Stimulated activated naive CD8-positive, alpha-beta T cell treated with anti-CD3 and anti-CD28 coated beads, Interleukin-15, amount 100 ng/mL, for 72 hours (primary cell): ENCODE measurements around the gene MED12.

Experiments
- ATAC-seq: fragments of 150-1000 bp; cut with Tn5 transposase; 2 replicates; pipeline ENCODE4 v1.10.0; 2021; ENCODE audit warnings: mild to moderate bottlenecking, moderate library complexity
- DNase-seq, 2 donors: peaks; one replicate each; pipeline ENCODE4 v3.0.0; 2021 to 2022
- H3K27ac Mint-ChIP-seq, 2 donors: one replicate each; pipeline ENCODE4 v1.8.0; 2022; ENCODE audit warnings: mild to moderate bottlenecking in 2 of 2, mixed read lengths in 2 of 2, moderate library complexity in 2 of 2
- H3K27me3 Mint-ChIP-seq: one replicate; pipeline ENCODE4 v1.8.0; 2022; ENCODE audit warnings: mixed read lengths
- H3K4me1 Mint-ChIP-seq: one replicate; pipeline ENCODE4 v1.8.0; 2022; ENCODE audit warnings: mild to moderate bottlenecking, mixed read lengths
- H3K4me3 Mint-ChIP-seq, 2 donors: one replicate each; pipeline ENCODE4 v1.8.0; 2022; ENCODE audit warnings: mild to moderate bottlenecking in 2 of 2, mixed read lengths in 2 of 2, moderate library complexity in 1 of 2
- H3K9me3 Mint-ChIP-seq, 2 donors: one replicate each; pipeline ENCODE4 v1.8.0; 2022; ENCODE audit warnings: mixed read lengths in 2 of 2

MED12 gene

GRCh38 chrX:71118032-71118984 lies at the start of gene MED12:
Gene MED12, plus strand, starts transcription at chrX:71118596. Its CDS starts 159 bp downstream, at chrX:71118755.
- Mint-ChIP-seq H3K27ac (peak within 1 kb of the TSS; percentile 88 to 98), H3K4me1 (peaks cover 31% of the 10 kb centered on the region), H3K27me3 (no peaks in the 10 kb centered on the region), H3K4me3 (peak within 1 kb of the TSS; percentile 85 to 96), H3K9me3 (no peaks in the 10 kb centered on the region)
- ATAC-seq = peak; percentile 96
- DNase-seq = peak; percentile 77 to 86

DNA sequence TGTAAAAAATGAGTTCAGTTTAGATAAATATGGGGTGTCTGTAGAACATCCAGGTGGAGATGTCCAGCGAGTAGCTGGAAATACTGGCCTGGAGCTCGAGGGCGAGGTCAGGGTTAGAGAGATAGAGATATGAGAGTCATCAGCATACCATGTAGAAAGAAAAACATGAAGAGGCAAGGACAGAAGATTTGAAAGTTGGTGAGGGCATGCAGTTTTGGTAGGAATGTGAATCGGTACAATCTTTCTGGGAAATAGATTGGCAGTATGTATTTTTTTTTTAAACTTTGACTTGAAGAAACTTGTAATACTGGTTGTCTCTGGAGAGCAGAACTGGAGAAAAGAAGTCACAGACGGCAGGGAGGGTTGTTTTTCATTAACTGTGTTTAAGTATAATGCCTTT lies 47.9 kb upstream of the MED12 start:
- Mint-ChIP-seq H3K27ac (no peak overlapping the region), H3K27me3 (no peaks in the 10 kb centered on the region), H3K9me3 (no peaks in the 10 kb centered on the region), H3K4me1 (peaks cover 12% of the 10 kb centered on the region), H3K4me3 (no peak overlapping the region)
- DNase-seq (no peak), ATAC-seq (no peak)

DNA sequence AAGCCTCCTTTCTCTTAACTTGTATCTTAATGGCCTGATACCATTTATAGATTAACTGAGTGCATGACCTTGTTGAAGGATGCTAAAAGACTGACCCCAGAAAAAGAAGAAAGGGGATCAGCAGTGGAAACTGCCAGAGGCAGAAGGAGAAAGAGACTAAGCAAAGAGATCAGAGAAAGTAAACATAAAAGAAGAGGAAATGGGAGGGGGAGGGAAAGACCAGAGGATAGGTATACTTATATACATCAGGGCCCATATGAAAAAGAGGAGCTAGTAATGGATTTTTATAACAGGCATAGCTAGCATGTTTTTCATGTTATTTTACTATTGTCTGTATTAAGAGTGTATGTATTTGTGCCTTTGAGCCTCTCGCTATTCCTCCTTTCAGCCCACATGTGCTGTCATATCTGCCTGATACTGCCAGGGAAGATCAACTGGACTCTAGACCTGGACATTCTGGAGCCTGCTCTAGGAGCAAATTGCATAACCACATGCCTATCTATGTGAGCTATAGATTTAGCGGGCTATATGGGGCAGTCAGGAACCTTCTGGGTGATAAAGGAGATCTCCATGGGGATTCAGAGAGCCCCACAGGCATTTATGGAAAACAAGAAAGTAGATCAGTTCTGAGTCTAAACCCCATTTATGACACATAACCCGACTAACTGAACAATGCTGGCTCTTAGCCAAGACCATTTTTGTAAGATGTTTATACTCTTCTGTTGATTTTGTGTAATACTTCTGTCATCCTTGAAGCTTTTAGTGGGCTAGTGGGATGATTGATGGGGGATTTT lies 36.9 kb upstream of the MED12 start:
- DNase-seq = no peak
- H3K27ac Mint-ChIP-seq = no peak overlapping the region
- no peak overlapping the region for H3K4me3 Mint-ChIP-seq
- no peaks in the 10 kb centered on the region for H3K27me3 Mint-ChIP-seq
- no peaks in the 10 kb centered on the region for H3K9me3 Mint-ChIP-seq
- H3K4me1 Mint-ChIP-seq = peaks cover 7% of the 10 kb centered on the region
- no peak for ATAC-seq

DNA sequence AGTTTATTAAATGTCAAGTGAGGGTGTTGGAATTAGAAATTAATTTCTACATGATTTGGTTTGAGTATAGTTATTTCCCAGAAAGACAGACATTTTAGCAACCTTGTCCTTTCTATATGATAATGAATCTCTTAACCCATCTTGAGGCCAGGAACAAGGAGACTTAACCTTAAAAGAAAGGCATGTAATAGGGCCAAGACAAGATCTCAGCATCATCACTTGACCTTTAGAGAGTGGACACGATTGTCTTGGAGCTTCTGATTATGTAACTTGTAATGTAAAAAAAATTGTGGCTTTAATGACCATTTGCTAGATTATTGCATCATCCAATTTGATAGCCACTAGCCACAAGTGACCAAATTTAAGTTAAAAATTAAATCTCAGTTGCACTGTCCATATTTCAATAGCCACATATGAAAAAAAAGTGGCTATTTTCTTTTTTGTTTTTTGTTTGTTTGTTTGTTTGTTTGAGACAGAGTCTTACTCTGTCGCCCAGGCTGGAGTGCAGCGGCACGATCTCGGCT lies 36.2 kb upstream of the MED12 start:
- ATAC-seq (no peak), DNase-seq (no peak)
- Mint-ChIP-seq H3K9me3 (no peaks in the 10 kb centered on the region), H3K27me3 (no peaks in the 10 kb centered on the region), H3K4me3 (no peak overlapping the region), H3K4me1 (peaks cover 7% of the 10 kb centered on the region), H3K27ac (no peak overlapping the region)

GRCh38 chrX:71082822-71083221 lies 35.6 kb upstream of the MED12 start:
- H3K4me1 Mint-ChIP-seq = peaks cover 7% of the 10 kb centered on the region
- no peaks in the 10 kb centered on the region for H3K9me3 Mint-ChIP-seq
- no peaks in the 10 kb centered on the region for H3K27me3 Mint-ChIP-seq
- ATAC-seq (no peak), DNase-seq (no peak)
- H3K4me3 Mint-ChIP-seq = no peak overlapping the region
- no peak overlapping the region for H3K27ac Mint-ChIP-seq

DNA sequence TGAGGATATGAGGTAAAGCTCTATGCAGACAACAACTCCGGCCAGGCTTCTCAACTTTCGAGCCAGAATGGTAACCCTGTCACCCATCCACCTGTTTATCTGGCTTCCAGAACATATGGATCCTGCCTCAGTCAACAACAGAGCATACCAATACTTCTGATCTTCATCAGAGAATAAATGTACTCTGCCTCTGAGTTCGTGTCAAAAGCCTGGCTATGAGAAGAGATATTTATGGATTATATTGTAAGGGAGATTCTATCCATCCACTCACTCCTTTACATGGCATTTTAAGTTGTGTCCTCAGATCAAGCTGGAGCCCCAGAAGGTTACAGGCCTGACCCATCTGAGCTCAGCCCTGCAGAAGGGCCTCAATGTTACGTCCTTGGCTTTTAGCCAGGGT lies 32.5 kb upstream of the MED12 start:
- Mint-ChIP-seq H3K27ac (no peak overlapping the region), H3K9me3 (no peaks in the 10 kb centered on the region), H3K4me3 (no peak overlapping the region), H3K4me1 (peaks cover 7% of the 10 kb centered on the region), H3K27me3 (no peaks in the 10 kb centered on the region)
- DNase-seq = no peak
- ATAC-seq = no peak

GRCh38 chrX:71091263-71091662 lies 27.1 kb upstream of the MED12 start:
- Mint-ChIP-seq H3K9me3 (no peaks in the 10 kb centered on the region), H3K4me3 (no peak overlapping the region), H3K27ac (no peak overlapping the region), H3K27me3 (no peaks in the 10 kb centered on the region), H3K4me1 (peaks cover 10% of the 10 kb centered on the region)
- no peak for DNase-seq
- no peak for ATAC-seq

DNA sequence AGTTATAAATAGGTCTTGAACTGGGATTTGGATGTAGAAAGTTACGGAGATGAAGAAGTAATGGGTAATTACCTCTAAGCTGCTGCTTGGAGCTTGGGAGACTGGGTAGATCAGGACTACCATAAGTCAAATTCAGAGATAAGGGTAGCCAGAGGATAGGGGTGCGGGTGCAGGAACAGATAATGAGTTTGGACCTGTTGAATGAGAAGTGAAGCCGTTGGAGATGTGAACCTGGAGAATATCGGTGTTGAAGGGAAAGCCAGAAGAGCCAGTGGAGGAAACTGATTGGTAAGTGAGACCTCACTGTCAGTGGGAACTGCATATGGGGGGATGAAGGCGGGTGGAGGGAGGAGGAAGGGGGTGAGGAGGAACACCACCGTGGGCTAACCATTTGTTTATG lies 23.4 kb upstream of the MED12 start:
- Mint-ChIP-seq H3K27ac (peak overlapping the region in 1 of 2 donors; percentile 36), H3K9me3 (no peaks in the 10 kb centered on the region), H3K4me1 (peaks cover 37% of the 10 kb centered on the region), H3K27me3 (no peaks in the 10 kb centered on the region), H3K4me3 (peak overlapping the region; percentile 92 to 97)
- ATAC-seq = no peak
- DNase-seq = no peak

- ATAC-seq (peak; percentile 93), DNase-seq (peak; percentile 76 to 87)
- Mint-ChIP-seq H3K27me3 (no peaks in the 10 kb centered on the region), H3K4me1 (peaks cover 42% of the 10 kb centered on the region), H3K9me3 (no peaks in the 10 kb centered on the region), H3K4me3 (peak within 1 kb of the TSS; percentile 92 to 97), H3K27ac (peak within 1 kb of the TSS; percentile 89 to 97)
Observed at GRCh38 chrX:71095555-71095980, 22.8 kb upstream of the MED12 start, which contains the start of gene FOXO4. Gene FOXO4, plus strand, starts transcription at chrX:71095851. Its CDS starts 678 bp downstream, at chrX:71096529.

- Mint-ChIP-seq H3K27ac (peak overlapping the region; percentile 24 to 76), H3K9me3 (no peaks in the 10 kb centered on the region), H3K4me3 (peak overlapping the region; percentile 92 to 97), H3K4me1 (peaks cover 48% of the 10 kb centered on the region), H3K27me3 (no peaks in the 10 kb centered on the region)
- ATAC-seq = peak; percentile 38
- DNase-seq = no peak
Observed at GRCh38 chrX:71095981-71096759, 22.2 kb upstream of the MED12 start.

- ATAC-seq = no peak
- Mint-ChIP-seq H3K27me3 (no peaks in the 10 kb centered on the region), H3K27ac (peak overlapping the region in 1 of 2 donors; percentile 71), H3K4me3 (peak overlapping the region; percentile 92 to 97), H3K4me1 (peaks cover 53% of the 10 kb centered on the region), H3K9me3 (no peaks in the 10 kb centered on the region)
- DNase-seq = no peak
Observed at GRCh38 chrX:71096760-71097032, 21.7 kb upstream of the MED12 start.

DNA sequence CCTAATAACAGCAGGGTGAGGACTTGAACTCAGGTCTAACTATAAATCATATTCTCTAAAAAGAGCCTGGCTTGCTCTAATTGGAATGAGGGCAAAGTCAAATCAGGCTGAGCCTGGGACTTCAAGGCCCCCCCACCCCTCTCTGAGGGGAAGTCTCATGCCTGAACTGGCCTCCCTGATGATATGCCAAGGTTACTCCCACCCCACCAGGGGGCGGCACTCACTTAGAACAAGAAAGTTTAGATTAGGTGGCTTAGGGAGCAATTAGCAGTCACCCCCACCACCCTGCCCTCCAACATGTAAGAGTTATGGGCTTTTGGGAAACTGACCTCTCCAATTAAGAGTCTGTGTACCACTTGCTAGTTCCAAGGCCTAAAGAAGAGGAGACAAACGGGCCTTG lies 20.1 kb upstream of the MED12 start:
- Mint-ChIP-seq H3K4me1 (peaks cover 69% of the 10 kb centered on the region), H3K4me3 (peak overlapping the region in 1 of 2 donors; percentile 41)

DNA sequence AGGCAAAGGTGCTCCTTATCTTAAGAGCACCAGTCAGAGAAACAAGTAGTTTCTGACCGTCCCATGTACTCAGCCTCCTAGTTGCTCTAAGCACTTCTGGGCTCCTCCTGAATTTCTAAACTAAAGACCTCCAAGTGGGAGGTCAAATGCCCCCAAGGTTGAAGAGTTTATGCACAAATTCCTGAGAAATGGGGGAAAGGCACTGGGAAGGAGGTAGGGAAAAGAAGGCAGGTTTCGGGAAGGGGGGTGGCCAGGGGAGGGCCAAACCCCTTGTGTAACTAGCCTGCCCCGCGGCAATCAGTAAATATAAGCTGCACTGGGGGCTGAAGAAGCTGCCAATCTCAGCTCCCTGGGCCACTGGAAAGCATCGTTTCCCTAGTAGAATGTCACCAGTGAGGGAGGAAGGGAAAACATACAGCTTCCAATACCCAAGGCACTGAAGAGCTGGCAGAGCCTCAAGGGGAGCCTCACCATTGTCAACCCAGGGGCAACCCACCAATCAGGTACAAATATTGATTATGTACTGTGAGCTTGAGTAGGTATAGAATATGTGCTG lies 19.4 kb upstream of the MED12 start:
- H3K4me1 Mint-ChIP-seq = peaks cover 77% of the 10 kb centered on the region
- no peak overlapping the region for H3K27ac Mint-ChIP-seq
- no peak overlapping the region for H3K4me3 Mint-ChIP-seq
- ATAC-seq = no peak
- no peaks in the 10 kb centered on the region for H3K9me3 Mint-ChIP-seq
- H3K27me3 Mint-ChIP-seq = no peaks in the 10 kb centered on the region
- no peak for DNase-seq

More for the DNA sequence above, 20.1 kb upstream of the MED12 start:
- DNase-seq = peak; percentile 52 to 67
- peak; percentile 45 for ATAC-seq
- no peaks in the 10 kb centered on the region for H3K9me3 Mint-ChIP-seq
- H3K27me3 Mint-ChIP-seq = no peaks in the 10 kb centered on the region
- H3K27ac Mint-ChIP-seq = peak overlapping the region in 1 of 2 donors; percentile 59

GRCh38 chrX:71099736-71100135 lies 18.7 kb upstream of the MED12 start:
- ATAC-seq = no peak
- no peak for DNase-seq
- H3K27ac Mint-ChIP-seq = peak overlapping the region in 1 of 2 donors; percentile 42
- no peak overlapping the region for H3K4me3 Mint-ChIP-seq
- H3K4me1 Mint-ChIP-seq = peaks cover 82% of the 10 kb centered on the region
- no peaks in the 10 kb centered on the region for H3K9me3 Mint-ChIP-seq
- no peaks in the 10 kb centered on the region for H3K27me3 Mint-ChIP-seq
